Loucy (cell line): ENCODE data around the gene SPHK2.

Experiments
- EZH2phosphoT487 ChIP-seq: fragments of 200-600 bp; IDR thresholded peaks from 2 replicates; pipeline ENCODE4 v1.6.1; 2018; ENCODE audit warnings: antibody characterized with exemption, mild to moderate bottlenecking, moderate library complexity, borderline replicate concordance
- TF ChIP-seq, protein P1 (sequence below): fragments of 200-600 bp; sonication (generic); conservative IDR thresholded peaks from 2 replicates; pipeline ENCODE4 v1.5.1; 2014; ENCODE audit warnings: mild to moderate bottlenecking, antibody characterized with exemption, low read length

DNA sequence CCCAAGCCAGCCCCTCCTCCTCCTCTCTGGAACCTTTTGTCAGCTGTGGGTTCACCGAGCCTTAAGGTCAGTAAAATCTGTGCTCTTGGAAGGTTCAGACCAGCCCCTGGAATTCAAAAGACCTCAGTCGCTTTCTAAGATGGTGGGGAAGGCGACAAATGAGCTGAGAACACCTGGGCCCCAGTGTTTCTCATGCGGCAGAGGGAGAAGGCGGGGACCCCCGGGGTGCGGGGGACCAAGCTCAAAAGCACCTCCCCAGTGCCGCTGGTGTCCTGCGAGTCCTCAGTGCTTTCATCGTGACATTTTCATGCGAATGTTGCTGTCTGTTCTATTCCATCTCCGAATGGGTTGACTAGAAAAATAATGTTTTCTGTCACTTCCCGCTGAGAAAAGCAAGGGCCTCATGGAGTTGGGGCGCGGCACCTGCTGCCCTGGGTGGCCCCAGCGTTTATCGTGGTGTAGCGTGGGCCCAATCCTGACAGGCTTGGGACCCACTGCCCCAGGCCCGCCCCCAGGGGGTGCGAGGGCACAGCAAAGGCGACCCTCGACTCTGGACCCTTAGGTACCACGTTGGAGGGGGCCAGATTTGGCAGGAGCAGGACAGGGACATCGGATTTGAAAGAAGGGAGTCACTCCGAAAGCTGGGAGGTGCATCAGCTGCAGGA lies 54.3 kb downstream of the SPHK2 start:
- TF ChIP-seq, protein P1, sequence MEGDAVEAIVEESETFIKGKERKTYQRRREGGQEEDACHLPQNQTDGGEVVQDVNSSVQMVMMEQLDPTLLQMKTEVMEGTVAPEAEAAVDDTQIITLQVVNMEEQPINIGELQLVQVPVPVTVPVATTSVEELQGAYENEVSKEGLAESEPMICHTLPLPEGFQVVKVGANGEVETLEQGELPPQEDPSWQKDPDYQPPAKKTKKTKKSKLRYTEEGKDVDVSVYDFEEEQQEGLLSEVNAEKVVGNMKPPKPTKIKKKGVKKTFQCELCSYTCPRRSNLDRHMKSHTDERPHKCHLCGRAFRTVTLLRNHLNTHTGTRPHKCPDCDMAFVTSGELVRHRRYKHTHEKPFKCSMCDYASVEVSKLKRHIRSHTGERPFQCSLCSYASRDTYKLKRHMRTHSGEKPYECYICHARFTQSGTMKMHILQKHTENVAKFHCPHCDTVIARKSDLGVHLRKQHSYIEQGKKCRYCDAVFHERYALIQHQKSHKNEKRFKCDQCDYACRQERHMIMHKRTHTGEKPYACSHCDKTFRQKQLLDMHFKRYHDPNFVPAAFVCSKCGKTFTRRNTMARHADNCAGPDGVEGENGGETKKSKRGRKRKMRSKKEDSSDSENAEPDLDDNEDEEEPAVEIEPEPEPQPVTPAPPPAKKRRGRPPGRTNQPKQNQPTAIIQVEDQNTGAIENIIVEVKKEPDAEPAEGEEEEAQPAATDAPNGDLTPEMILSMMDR: no peak
- no peak for TF ChIP-seq EZH2phosphoT487
